HG02571 (cell line): ENCODE data around the gene FLRT3.

Experiments used
- ATAC-seq: cut with Tn5 transposase; IDR thresholded peaks from one replicate; pipeline ENCODE4 v1.9.1; 2021; ENCODE audit warnings: mild to moderate bottlenecking, moderate library complexity; ENCODE audit not compliant: unreplicated experiment

The FLRT3 gene

GRCh38 chr20:14337400-14338171 lies at the start of gene FLRT3:
FLRT3 (minus strand) TSS chr20:14337612; CDS start chr20:14327506, 10,106 bp downstream.
- ATAC-seq: peak; percentile 99

- ATAC-seq: no peak
Observed at GRCh38 chr20:14386726-14387125, 49.3 kb upstream of the FLRT3 start.

GRCh38 chr20:14385176-14385740 lies 47.8 kb upstream of the FLRT3 start:
- ATAC-seq: no peak

- no peak for ATAC-seq
Observed at GRCh38 chr20:14384416-14385175, 47.2 kb upstream of the FLRT3 start.

- ATAC-seq: no peak
Observed at GRCh38 chr20:14383335-14383734, 45.9 kb upstream of the FLRT3 start.

DNA sequence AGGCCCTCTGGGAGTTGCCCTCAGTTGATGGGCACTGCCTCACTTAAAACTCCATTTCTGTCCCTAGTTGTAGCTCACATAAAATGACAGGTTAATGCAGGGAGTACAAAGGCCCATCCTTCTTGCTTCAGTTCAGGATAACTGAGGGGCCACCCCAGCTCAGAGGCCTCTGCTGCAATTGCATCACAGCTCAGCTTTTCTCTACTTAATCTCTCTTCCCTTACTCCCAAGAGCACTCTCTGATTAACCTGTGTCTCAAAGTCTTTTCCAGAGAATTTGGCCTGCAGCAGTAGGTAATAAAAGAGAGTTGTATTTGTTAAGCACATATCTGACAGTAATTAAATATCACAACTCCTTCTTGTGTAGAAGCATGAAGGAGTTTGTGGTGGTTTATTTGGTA lies 40.9 kb upstream of the FLRT3 start:
- no peak for ATAC-seq

DNA sequence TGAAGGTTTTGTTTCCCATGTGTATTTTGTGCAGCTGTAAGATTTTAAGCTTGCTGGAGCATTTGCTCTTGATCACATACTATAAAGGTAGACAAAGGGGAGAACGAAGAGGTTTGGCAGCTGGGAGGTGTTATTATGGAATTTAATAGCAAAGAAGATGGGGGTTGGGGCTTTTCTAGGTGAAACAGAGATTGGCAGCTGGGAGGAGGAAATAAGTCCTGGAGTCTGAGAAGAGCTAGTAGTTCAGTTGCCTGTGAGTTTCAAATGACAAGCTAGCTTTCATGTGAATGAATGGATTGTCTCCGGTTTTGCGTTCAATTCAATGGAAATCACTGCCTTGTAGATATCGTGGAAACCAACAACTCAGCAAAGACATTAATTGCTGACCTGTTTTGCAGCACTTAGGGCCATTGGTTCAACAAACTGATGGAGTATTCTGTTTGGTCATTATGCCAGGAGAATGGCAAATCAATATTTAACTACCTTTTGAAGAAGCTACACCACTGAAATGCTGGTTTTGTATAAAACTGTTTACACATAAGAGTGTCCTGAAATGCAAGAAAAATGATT lies 38.1 kb upstream of the FLRT3 start:
- ATAC-seq: no peak

- ATAC-seq: no peak
Observed at GRCh38 chr20:14374196-14374595, 36.8 kb upstream of the FLRT3 start.

- ATAC-seq: no peak
Observed at GRCh38 chr20:14361509-14362345, 24.3 kb upstream of the FLRT3 start.

- ATAC-seq: no peak
Observed at GRCh38 chr20:14360416-14360815, 23.0 kb upstream of the FLRT3 start.

- no peak for ATAC-seq
Observed at GRCh38 chr20:14355791-14356190, 18.4 kb upstream of the FLRT3 start.

DNA sequence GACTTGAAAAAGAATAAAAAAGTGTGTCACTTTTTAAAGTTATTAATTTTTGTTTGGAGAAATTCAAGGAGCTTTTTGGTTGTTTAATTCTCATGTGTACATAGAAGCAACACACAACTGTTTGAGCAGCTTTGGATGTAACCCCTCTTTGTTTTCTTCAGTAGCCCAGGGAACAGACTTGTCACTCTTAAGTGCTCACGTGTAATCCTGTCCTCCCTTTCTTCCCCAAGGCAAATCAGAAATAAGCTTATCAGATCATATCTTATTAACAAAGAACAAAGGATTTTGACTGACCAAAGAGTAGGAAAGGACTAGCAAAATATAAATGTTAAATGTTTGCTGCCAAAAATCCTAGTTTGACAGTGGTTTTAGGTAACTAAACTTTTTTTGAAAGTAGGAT lies 7.3 kb upstream of the FLRT3 start:
- ATAC-seq: no peak

- ATAC-seq: no peak
Observed at GRCh38 chr20:14343491-14344065, 6.2 kb upstream of the FLRT3 start.

DNA sequence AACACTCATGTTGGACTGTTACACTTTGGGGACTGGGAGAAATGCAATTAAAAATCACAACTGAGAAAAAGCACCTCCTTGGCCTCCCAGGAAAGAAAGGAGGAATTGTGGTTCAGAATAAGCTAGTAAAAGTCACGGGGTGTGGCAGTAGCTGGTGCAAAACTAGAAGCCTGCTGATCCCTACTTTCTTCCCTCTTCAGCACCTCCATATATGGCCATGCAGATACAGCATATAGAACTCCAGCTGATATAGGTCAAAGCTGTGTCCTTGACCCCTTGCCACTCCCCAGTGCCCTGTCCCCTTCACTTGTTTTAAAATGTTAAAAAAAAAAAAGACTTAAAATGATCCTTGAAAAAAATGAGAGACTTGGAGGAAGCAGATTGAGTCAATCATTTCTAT lies 5.5 kb upstream of the FLRT3 start:
- ATAC-seq: no peak

GRCh38 chr20:14341801-14342200 lies 4.4 kb upstream of the FLRT3 start:
- no peak for ATAC-seq

DNA sequence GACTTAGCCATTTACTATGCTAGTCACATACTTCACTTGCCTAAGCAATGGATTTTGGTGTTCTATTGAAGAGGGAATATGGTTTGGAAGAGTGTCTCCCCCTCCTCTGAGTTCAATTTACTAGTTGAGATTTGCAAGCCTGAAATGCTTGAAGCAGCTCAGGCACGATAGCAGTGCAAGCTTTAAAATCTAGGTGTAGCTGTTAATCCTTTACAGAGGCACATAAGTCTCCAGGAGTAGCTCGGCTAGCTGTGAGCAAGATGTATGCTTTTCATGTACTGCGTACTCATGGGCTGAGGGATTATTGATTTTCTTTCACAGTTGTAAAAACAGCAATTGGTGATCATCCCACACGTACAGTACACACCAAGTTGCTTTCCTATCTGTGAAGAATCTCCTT lies 726 bp downstream of the FLRT3 start:
- no peak for ATAC-seq

GRCh38 chr20:14335052-14335451 lies 2.4 kb downstream of the FLRT3 start:
- no peak for ATAC-seq

DNA sequence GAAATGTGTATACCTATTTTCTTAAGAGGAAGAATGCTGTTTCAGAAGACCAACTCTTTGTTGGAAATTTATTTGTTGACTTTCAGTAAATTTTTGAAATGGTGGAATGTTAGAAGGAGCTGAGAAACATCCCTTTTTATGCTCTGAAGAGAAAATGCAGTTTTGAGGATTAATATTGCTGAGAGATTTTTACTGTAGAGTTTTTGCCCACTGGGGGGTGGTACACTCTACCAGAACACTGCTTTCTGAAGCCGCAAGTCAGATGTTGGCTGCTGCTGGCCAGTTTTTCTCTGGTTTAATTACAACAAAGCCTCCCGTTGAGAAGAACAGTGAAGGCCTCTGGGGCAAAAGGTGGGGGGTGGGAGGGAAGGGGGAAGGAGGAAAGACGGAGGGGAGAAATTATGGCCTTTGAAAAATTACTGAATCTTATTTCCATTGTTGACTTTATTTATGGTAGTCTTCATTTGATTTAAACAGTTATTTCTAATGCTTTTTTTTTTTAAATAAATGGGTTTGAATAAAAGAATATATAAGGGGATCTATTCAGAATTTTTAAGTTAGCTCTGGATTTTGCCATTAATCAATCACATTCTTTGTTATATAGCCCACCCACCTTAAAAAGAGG lies 3.0 kb downstream of the FLRT3 start:
- no peak for ATAC-seq

GRCh38 chr20:14333721-14334120 lies 3.7 kb downstream of the FLRT3 start:
- ATAC-seq: no peak

- ATAC-seq: no peak
Observed at GRCh38 chr20:14332866-14333265, 4.5 kb downstream of the FLRT3 start.
